GM23248 (cell line): Measurements from ENCODE around the gene TMPRSS5. TPM values are rescaled to one million over a fixed set of nuclear protein-coding genes. Genes with fewer than 3 reads are reported as not detected.

Experiments used
- DNase-seq: peaks from one replicate; pipeline ENCODE4 v3.0.0-alpha.2; 2015
- H2AFZ ChIP-seq: fragments of 200-600 bp; sonication (generic); 2 replicates; pipeline ENCODE4 v1.6.1; 2016; ENCODE audit warnings: antibody characterized with exemption
- H3F3A ChIP-seq: fragments of 200-600 bp; sonication (generic); 2 replicates; pipeline ENCODE4 v1.6.1; 2016; ENCODE audit warnings: mild to moderate bottlenecking, antibody characterized with exemption, mixed run types; ENCODE audit not compliant: insufficient read depth
- H3K27ac ChIP-seq: fragments of 200-600 bp; sonication (generic); 2 replicates; pipeline ENCODE4 v1.5.1; 2016; ENCODE audit warnings: mild to moderate bottlenecking
- H3K27me3 ChIP-seq: fragments of 200-600 bp; sonication (generic); replicated peaks from 2 replicates; pipeline ENCODE4 v1.6.1; 2016; ENCODE audit warnings: mild to moderate bottlenecking; ENCODE audit not compliant: insufficient read depth
- H3K36me3 ChIP-seq: fragments of 200-600 bp; sonication (generic); 2 replicates; pipeline ENCODE4 v1.6.1; 2016; ENCODE audit warnings: low read depth, mild to moderate bottlenecking
- H3K4me1 ChIP-seq: fragments of 200-600 bp; sonication (generic); 2 replicates; pipeline ENCODE4 v1.6.1; 2016; ENCODE audit warnings: mild to moderate bottlenecking; ENCODE audit not compliant: insufficient read depth
- H3K4me2 ChIP-seq: fragments of 200-600 bp; sonication (generic); one replicate; pipeline ENCODE4 v1.6.1; 2016; ENCODE audit warnings: mild to moderate bottlenecking; ENCODE audit not compliant: unreplicated experiment
- H3K4me3 ChIP-seq: fragments of 200-600 bp; sonication (generic); 2 replicates; pipeline ENCODE4 v1.5.1; 2016; ENCODE audit warnings: mild to moderate bottlenecking
- H3K79me2 ChIP-seq: fragments of 200-600 bp; sonication (generic); 2 replicates; pipeline ENCODE4 v1.6.1; 2016; ENCODE audit warnings: mild to moderate bottlenecking; ENCODE audit not compliant: insufficient read depth
- H3K9ac ChIP-seq: fragments of 200-600 bp; sonication (generic); 2 replicates; pipeline ENCODE4 v1.6.1; 2016; ENCODE audit warnings: mild to moderate bottlenecking
- H3K9me2 ChIP-seq: fragments of 200-600 bp; sonication (generic); 2 replicates; pipeline ENCODE4 v1.6.1; 2016; ENCODE audit warnings: mixed run types, mild to moderate bottlenecking, moderate library complexity; ENCODE audit not compliant: insufficient read depth
- H3K9me3 ChIP-seq: fragments of 200-600 bp; sonication (generic); one replicate; pipeline ENCODE4 v1.6.1; 2017; ENCODE audit warnings: low read depth
- H4K20me1 ChIP-seq: fragments of 200-600 bp; sonication (generic); 2 replicates; pipeline ENCODE4 v1.6.0; 2016; ENCODE audit not compliant: insufficient read depth
- EZH2 ChIP-seq: fragments of 200-600 bp; sonication (generic); IDR thresholded peaks from 2 replicates; pipeline ENCODE4 v1.6.1; 2018; ENCODE audit warnings: antibody characterized with exemption, mild to moderate bottlenecking; ENCODE audit not compliant: insufficient read depth, poor library complexity, severe bottlenecking
- EZH2phosphoT487 ChIP-seq: fragments of 200-600 bp; sonication (generic); IDR thresholded peaks from 2 replicates; pipeline ENCODE4 v1.6.1; 2018; ENCODE audit warnings: antibody characterized with exemption, moderate library complexity, mild to moderate bottlenecking, low read depth; ENCODE audit not compliant: insufficient read depth
- WGBS, 2 experiments: methylation state at CpG; one replicate each; pipeline ENCODE4 v1.1.6; 2015 to 2017; ENCODE audit warnings: low lambda C conversion rate in 2 of 2, low coverage in 1 of 2; ENCODE audit errors: missing lambda C conversion rate in 2 of 2; 5-methylcytosine and 5-hydroxymethylcytosine counted together
- in situ Hi-C: fragments of 300-500 bp; cut with MboI; formaldehyde crosslinking; loops from 2 replicates; pipeline ENCODE4 v1.15.0; 2020
- polyA plus RNA-seq: library from polyadenylated mRNA; unstranded; fragments of >200 nt; fragmentation: Nextera tagmentation; extraction: Ambion mirVana; gene quantifications from 2 replicates; pipeline ENCODE4 v1.2.1, GENCODE V29; 2016
- total RNA-seq: library from RNA; depleted of rRNA; stranded (reverse); fragments of >200 nt; shearing (Covaris generic); gene quantifications from 2 replicates; pipeline ENCODE4 v1.2.3, GENCODE V29; 2014; rRNA removed

TMPRSS5 gene
- total RNA-seq, result not detected in 2 replicates
- polyA plus RNA-seq, result not detected in 2 replicates

DNA sequence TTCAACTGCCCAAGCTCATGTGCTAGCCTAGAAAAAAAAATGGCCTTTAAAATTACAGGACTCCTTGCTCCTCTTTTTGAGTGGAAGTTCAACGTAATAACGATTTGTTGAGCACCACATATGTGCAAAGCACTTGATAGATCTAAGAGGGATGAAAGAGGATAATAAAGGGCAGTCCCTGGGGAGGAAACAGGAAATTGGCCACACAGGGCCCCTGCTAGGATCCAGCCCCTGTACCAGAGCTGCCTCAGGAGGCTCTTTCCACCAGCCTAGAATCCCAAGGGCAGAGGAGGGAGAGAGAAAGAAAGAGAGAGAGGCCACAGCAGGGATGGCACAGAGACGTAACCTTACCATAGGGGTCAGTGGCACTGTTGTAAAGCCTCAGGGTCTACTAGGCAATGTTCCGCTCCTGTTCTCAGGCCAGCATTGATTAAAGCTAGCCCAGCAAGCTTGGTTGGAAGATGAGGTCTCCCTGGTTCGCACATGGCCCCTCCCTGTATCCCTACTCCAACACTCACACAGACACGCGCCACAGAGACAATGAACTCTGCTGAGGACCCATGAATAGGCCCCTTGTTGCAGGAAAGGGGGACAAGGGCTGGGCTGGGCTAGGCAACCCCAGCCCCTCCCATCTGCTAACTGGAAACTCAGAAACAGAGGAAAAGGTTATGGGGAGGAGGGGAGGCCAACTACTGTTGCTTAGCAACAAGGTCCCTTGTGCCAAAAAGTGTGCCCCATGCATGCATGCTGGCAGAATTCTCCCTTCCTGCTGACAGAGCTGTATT, at the start of gene TMPRSS5:
Gene TMPRSS5 (minus strand): TSS at position 438 of the 785 bp plus-strand sequence. CDS start 84 bp downstream, at position 354.
- no peaks in the 10 kb centered on the region for H3K4me1 ChIP-seq
- no peaks in the 10 kb centered on the region for H3K36me3 ChIP-seq
- no peaks in the 10 kb centered on the region for H3K9me2 ChIP-seq
- 82 to 86% methylated on average over 7 of the region's 7 CpGs for WGBS, 2 experiments
- H4K20me1 ChIP-seq, result no peaks in the 10 kb centered on the region
- H3K9ac ChIP-seq, result no peak within 1 kb of the TSS
- in situ Hi-C loops, result no loop called here
- no peaks in the 10 kb centered on the region for H3K9me3 ChIP-seq
- TF ChIP-seq EZH2phosphoT487 (no peak), EZH2 (no peak)
- H3F3A ChIP-seq, result no peaks in the 10 kb centered on the region
- no peak within 1 kb of the TSS for H3K4me2 ChIP-seq
- H3K79me2 ChIP-seq, result no peaks in the 10 kb centered on the region
- no peak within 1 kb of the TSS for H2AFZ ChIP-seq
- H3K27ac ChIP-seq, result no peak within 1 kb of the TSS
- no peak within 1 kb of the TSS for H3K4me3 ChIP-seq
- no peaks in the 10 kb centered on the region for H3K27me3 ChIP-seq
- no peak for DNase-seq

- no peak overlapping the region for H3K4me3 ChIP-seq
- no peak overlapping the region for H3K9ac ChIP-seq
- no peaks in the 10 kb centered on the region for H3K79me2 ChIP-seq
- H3K36me3 ChIP-seq, result peaks cover 32% of the 10 kb centered on the region
- no peaks in the 10 kb centered on the region for H3K9me2 ChIP-seq
- no peaks in the 10 kb centered on the region for H3K27me3 ChIP-seq
- H2AFZ ChIP-seq, result no peak overlapping the region
- DNase-seq, result no peak
- WGBS, 2 experiments, result 98 to 99% methylated on average over 3 of the region's 3 CpGs
- H3K9me3 ChIP-seq, result no peaks in the 10 kb centered on the region
- TF ChIP-seq EZH2phosphoT487 (no peak), EZH2 (no peak)
- no peak overlapping the region for H3K4me2 ChIP-seq
- H4K20me1 ChIP-seq, result no peaks in the 10 kb centered on the region
- no peaks in the 10 kb centered on the region for H3F3A ChIP-seq
- in situ Hi-C loops, result no loop called here
- no peak overlapping the region for H3K27ac ChIP-seq
- no peaks in the 10 kb centered on the region for H3K4me1 ChIP-seq
These were observed 46.8 kb upstream of the TMPRSS5 start for GRCh38 chr11:113752932-113753331.

DNA sequence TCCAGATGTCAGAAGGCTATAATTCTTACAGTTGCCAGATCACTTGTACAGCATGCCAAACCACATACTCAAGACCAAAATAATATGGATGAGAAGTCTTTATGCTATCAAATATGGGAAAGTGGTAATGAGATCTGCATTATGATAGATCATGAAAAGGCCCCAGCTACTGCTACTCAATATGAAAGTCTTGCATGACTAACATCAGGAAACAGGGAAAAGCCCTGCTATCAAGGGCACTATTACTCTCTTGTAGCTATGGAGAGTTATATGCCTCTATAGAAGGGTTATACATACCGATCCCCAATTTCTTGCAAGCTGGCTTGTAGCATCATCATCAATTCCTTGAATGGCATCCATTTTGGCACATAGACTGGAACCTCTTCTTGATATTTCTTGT, 30.2 kb upstream of the TMPRSS5 start:
- in situ Hi-C loops, result no loop called here
- Histone ChIP-seq H3K36me3 (peaks cover 43% of the 10 kb centered on the region), H3K4me1 (no peaks in the 10 kb centered on the region), H3K27ac (no peak overlapping the region), H3K4me2 (no peak overlapping the region), H3K27me3 (no peaks in the 10 kb centered on the region), H4K20me1 (no peaks in the 10 kb centered on the region), H3F3A (peaks cover 7% of the 10 kb centered on the region), H2AFZ (no peak overlapping the region), H3K79me2 (no peaks in the 10 kb centered on the region), H3K9me2 (no peaks in the 10 kb centered on the region), H3K9ac (no peak overlapping the region), H3K4me3 (no peak overlapping the region), H3K9me3 (no peaks in the 10 kb centered on the region)
- 94 to 96% methylated on average over 1 of the region's 1 CpG for WGBS, 2 experiments
- no peak for DNase-seq
- TF ChIP-seq EZH2, result no peak
- no peak for TF ChIP-seq EZH2phosphoT487

DNA sequence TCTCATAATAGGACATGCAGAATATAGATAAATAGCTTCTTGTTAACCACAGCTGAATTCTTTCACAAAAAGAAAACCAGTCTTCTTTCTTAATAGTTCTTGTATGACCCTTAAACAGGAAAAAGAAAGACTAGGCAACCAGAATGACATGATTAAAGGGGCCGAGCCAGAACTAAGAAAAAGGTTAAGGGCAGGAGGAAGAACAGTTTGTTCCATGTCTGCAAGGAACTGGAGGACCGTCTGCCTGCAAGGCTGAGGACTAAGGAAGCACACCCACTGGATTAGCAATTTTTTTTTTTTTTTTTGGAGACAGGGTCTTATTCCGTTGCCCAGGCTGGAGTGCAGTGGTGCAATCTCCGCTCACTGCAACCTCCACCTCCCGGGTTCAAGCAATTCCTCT, 26.0 kb upstream of the TMPRSS5 start:
- in situ Hi-C loops, result no loop called here

More for the DNA sequence above, 26.0 kb upstream of the TMPRSS5 start:
- no peak for DNase-seq
- TF ChIP-seq EZH2phosphoT487 (no peak), EZH2 (no peak)
- Histone ChIP-seq H3K36me3 (peaks cover 10% of the 10 kb centered on the region; the same call in 1 of the 2 replicates), H3K4me3 (no peak overlapping the region), H4K20me1 (no peaks in the 10 kb centered on the region), H3K27ac (no peak overlapping the region), H3K4me1 (peaks cover 11% of the 10 kb centered on the region), H3K9me2 (no peaks in the 10 kb centered on the region), H3K27me3 (no peaks in the 10 kb centered on the region), H2AFZ (no peak overlapping the region), H3K9ac (no peak overlapping the region), H3K79me2 (no peaks in the 10 kb centered on the region), H3K4me2 (no peak overlapping the region), H3K9me3 (no peaks in the 10 kb centered on the region), H3F3A (peaks cover 7% of the 10 kb centered on the region)
- WGBS, 2 experiments, result 83 to 85% methylated on average over 5 of the region's 5 CpGs
